Activated CD4-positive, CD25-positive, alpha-beta regulatory T cell (primary cell): ENCODE results near the gene RNF144A.

Source experiments
- DNase-seq, 4 experiments: peaks; one replicate each; lab custom pipeline; 2025; lab: John Stamatoyannopoulos, UW

Gene RNF144A

GRCh38 chr2:7083580-7084509 lies 166.6 kb downstream of the RNF144A start:
- no peak for DNase-seq

DNA sequence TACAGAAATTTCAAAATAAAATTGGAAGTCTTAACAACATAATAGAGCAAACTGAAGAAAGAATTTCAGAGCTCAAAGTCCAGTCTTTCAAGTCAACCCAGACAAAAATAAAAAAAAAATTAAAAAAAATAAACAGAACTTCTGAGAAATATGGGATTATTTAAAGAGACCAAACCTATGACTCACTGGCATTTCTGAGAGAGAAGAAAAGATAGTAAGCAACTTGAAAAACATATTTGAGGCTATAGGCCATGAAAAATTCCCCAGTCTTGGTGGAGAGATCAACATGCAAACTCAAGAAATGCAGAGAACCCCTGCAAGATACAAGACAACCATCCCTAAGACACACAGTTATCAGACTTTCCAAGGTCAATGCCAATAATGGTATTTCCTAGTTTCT lies 167.4 kb downstream of the RNF144A start:
- no peak for DNase-seq

DNA sequence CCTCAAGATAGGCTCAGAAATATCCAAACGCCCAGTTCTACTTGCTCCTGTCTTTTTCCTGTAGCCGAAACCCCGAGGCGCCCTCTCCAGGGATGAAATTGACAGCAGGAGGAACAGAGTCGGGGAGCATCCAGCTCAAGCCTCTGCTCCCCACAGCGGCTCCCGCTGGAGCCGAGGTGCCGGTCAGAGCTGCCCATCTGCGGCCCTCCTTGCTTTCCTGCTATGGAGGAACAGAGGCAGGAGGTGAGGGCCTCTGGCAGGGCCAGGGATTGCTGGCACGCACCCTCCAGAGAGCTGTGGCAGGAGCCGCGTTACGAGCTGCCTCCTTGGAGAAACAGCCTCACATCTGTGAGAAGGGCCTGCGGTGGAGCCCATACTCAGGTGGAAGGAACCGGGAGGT lies 172.1 kb downstream of the RNF144A start:
- no peak for DNase-seq

DNA sequence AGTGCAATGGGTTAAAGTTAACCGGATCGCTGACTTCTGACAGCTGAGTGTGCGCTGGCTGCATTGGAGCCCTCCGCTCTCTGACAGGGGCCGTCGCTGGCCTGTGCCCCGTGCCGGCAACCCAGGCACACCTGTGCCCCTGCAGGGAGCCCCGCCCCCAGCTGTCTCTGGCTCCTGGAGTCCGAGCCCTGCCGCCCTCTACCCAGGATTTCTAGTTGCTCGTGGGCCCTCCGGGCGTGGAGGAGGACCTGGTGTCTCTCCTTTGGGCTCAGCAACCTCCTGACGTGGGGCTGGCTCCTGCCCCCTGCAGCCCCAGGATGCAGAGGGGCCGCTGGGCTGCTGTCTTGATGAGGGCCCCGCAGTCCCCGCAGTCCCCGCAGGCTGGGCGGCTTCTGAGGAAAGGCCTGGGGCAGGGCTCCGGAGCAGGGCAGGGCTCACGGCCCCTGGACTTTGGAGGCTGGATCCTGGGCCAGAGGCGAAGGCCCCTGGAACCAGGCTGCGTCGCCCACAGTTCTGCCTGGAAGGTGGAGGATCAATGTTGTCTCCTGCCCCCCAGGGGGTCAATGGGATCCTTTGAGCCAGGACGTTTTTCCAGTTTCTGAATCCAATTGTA lies 172.8 kb downstream of the RNF144A start:
- no peak for DNase-seq

DNA sequence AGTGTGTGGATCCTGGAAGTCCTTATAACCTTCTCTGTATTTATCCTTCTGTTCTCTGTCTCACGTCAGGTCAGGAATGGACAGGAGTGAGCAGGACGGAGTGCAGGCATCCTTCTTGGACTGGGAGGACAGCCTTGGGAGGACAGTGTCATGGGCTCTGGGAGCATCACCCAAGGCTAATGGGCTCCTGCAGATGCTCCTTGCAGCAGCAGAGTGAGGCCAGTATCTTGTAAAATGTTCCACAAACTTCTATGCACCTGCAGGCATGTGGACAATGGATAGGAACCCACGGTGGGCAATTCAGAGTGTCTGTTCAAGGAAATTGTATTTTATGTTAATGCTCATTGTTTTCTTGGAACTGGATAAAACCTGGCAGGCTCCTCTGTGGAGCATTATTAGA lies 176.2 kb downstream of the RNF144A start:
- no peak for DNase-seq
